K562 (cell line): ENCODE measurements around the gene OGDH. TPM values are rescaled to one million over a fixed set of nuclear protein-coding genes. Genes with fewer than 3 reads are reported as not detected.

Experiments used
- ATAC-seq: fragments of 200-7000 bp; cut with Tn5 transposase; 3 replicates; pipeline ENCODE4 v1.9.1; 2020; ENCODE audit warnings: moderate library complexity
- BruUV-seq: library from RNA; stranded (reverse); fragments of 400-500 nt; replicated peaks from 2 replicates; lab custom pipeline; 2021; lab: Mats Ljungman, UMichigan
- CTCF ChIA-PET: fragments of 300-600 bp; formaldehyde crosslinking; extraction: SDS; loops from one replicate; lab custom pipeline; 2021; ENCODE audit warnings: low intra/inter-chr PET ratio; lab: Yijun Ruan, JAX
- POLR2A ChIA-PET: fragments of 300-600, 350-650 bp; sonication (Branson Sonifier 250); formaldehyde crosslinking; extraction: SDS; loops from one replicate; lab custom pipeline; 2021; ENCODE audit warnings: antibody characterized with exemption, inconsistent platforms; lab: Yijun Ruan, JAX
- DNase-seq, 4 experiments: peaks; one replicate each; pipeline versions ENCODE4 v3.0.0 to v3.0.0-alpha.2; 2011 to 2018; ENCODE audit warnings: low spot score in 3 of 4, mixed read lengths in 3 of 4; ENCODE audit errors: extremely low read depth in 1 of 4
- FAIRE-seq: peaks from 2 replicates; lab custom pipeline; 2011; peaks lifted over from hg19 to GRCh38; lab: Jason Lieb, UNC
- H2AFZ ChIP-seq: 2 replicates; pipeline ENCODE4 v1.6.0; 2011; ENCODE audit warnings: low read depth, low read length, control low read depth, inconsistent platforms
- H3K27ac ChIP-seq: fragments of 200-600 bp; 3 replicates; pipeline ENCODE4 v1.8.0; 2011; ENCODE audit warnings: low read depth, mild to moderate bottlenecking, control low read depth, inconsistent platforms, low read length, moderate library complexity, mixed read lengths; ENCODE audit errors: extremely low read depth
- H3K27me3 ChIP-seq, 2 experiments: fragments of 300-600 bp in 1 of 2; 2 replicates in 1 of 2; 3 replicates in 1 of 2; pipeline versions ENCODE4 v1.6.0 to v1.8.0; 2011; ENCODE audit warnings: inconsistent platforms in 2 of 2, low read length in 2 of 2, mild to moderate bottlenecking in 1 of 2, mixed read lengths in 1 of 2, moderate library complexity in 1 of 2; ENCODE audit not compliant: control insufficient read depth in 2 of 2, insufficient read depth in 2 of 2
- H3K36me3 ChIP-seq: fragments of 300-600 bp; 3 replicates; pipeline ENCODE4 v1.8.0; 2011; ENCODE audit warnings: mild to moderate bottlenecking, low read length, inconsistent platforms; ENCODE audit not compliant: control insufficient read depth, insufficient read depth
- H3K4me1 ChIP-seq, 2 experiments: fragments of 200-600 bp in 1 of 2; replicated peaks in 1 of 2; 2 replicates in 1 of 2; 3 replicates in 1 of 2; pipeline versions ENCODE4 v1.5.1 to v1.8.0; 2011; ENCODE audit warnings: inconsistent platforms in 2 of 2, low read length in 2 of 2, mild to moderate bottlenecking in 1 of 2, mixed read lengths in 1 of 2, moderate library complexity in 1 of 2; ENCODE audit not compliant: control insufficient read depth in 2 of 2, insufficient read depth in 2 of 2
- H3K4me2 ChIP-seq: 2 replicates; pipeline ENCODE4 v1.6.1; 2011; ENCODE audit warnings: low read length, control low read depth, inconsistent platforms, mixed read lengths; ENCODE audit not compliant: insufficient read depth
- H3K4me3 ChIP-seq: fragments of 200-600 bp; sonication (generic), shearing (Covaris generic); 2 replicates; pipeline ENCODE4 v1.5.1; 2016; ENCODE audit warnings: control low read depth, inconsistent platforms
- H3K79me2 ChIP-seq: fragments of 200-600 bp; 3 replicates; pipeline ENCODE4 v1.8.0; 2011; ENCODE audit warnings: low read length, inconsistent platforms; ENCODE audit not compliant: control insufficient read depth, insufficient read depth
- H3K9ac ChIP-seq, 2 experiments: 2 replicates each; pipeline versions ENCODE4 v1.6.0 to v1.6.1; 2011; ENCODE audit warnings: low read depth in 2 of 2, low read length in 2 of 2, control low read depth in 1 of 2, inconsistent platforms in 1 of 2, mild to moderate bottlenecking in 1 of 2, mixed read lengths in 1 of 2; ENCODE audit not compliant: insufficient read depth in 1 of 2
- H3K9me1 ChIP-seq: one replicate; pipeline ENCODE4 v1.6.0; 2011; ENCODE audit warnings: inconsistent platforms, mild to moderate bottlenecking, low read length, moderate library complexity; ENCODE audit not compliant: control insufficient read depth, insufficient read depth
- H3K9me3 ChIP-seq: replicated peaks from 2 replicates; pipeline ENCODE4 v1.5.1; 2011; ENCODE audit warnings: low read depth, low read length, inconsistent platforms; ENCODE audit not compliant: control insufficient read depth, insufficient read depth
- H4K20me1 ChIP-seq: replicated peaks from 2 replicates; pipeline ENCODE4 v1.6.1; 2011; ENCODE audit warnings: low read length, inconsistent platforms, mixed read lengths; ENCODE audit not compliant: control insufficient read depth, insufficient read depth
- CAMTA2 ChIP-seq: fragments of 250-450 bp; sonication (Bioruptor Pico); conservative IDR thresholded peaks from 2 replicates; pipeline ENCODE4 v1.5.1; 2022
- E2F3 ChIP-seq: fragments of 250-450 bp; sonication (Bioruptor Pico); IDR thresholded peaks from 2 replicates; pipeline ENCODE4 v1.4.0; 2020; ENCODE audit warnings: mild to moderate bottlenecking
- ETV1 ChIP-seq: fragments of 450-650 bp; conservative IDR thresholded peaks from 2 replicates; pipeline ENCODE4 v1.6.1; 2016; ENCODE audit warnings: missing genetic modification characterization, control low read depth, low read depth, missing compliant biosample characterization
- FOXA1 ChIP-seq: fragments of 450-650 bp; IDR thresholded peaks from 2 replicates; pipeline ENCODE4 v1.6.1; 2016; ENCODE audit warnings: mild to moderate bottlenecking, borderline replicate concordance
- GATAD2A ChIP-seq: fragments of 450-650 bp; IDR thresholded peaks from 2 replicates; pipeline ENCODE4 v1.6.1; 2017
- MEIS2 ChIP-seq: fragments of 450-650 bp; IDR thresholded peaks from 2 replicates; pipeline ENCODE4 v1.6.1; 2014; ENCODE audit warnings: mild to moderate bottlenecking; ENCODE audit not compliant: partially characterized antibody
- PTRF ChIP-seq: fragments of 450-650 bp; IDR thresholded peaks from 2 replicates; pipeline ENCODE4 v1.6.1; 2016; ENCODE audit warnings: mild to moderate bottlenecking, missing genetic modification characterization, missing compliant biosample characterization
- ZC3H11A ChIP-seq: IDR thresholded peaks from 2 replicates; pipeline ENCODE4 v1.6.1; 2012; ENCODE audit warnings: low read depth, low read length, improper control_type of control experiment
- ZNF551 ChIP-seq: fragments of 250-450 bp; sonication (Bioruptor Pico); IDR thresholded peaks from 2 replicates; pipeline ENCODE4 v1.5.0; 2021; ENCODE audit warnings: mild to moderate bottlenecking, moderate library complexity
- ZNF644 ChIP-seq: fragments of 200-800 bp; sonication (Bioruptor generic); IDR thresholded peaks from 2 replicates; pipeline ENCODE4 v1.6.1; 2016; ENCODE audit warnings: low read depth, missing genetic modification characterization, missing compliant biosample characterization
- WGBS: fragments of 100-300 bp; shearing (Covaris generic); methylation state at CpG from one replicate; pipeline ENCODE4 v1.1.6; 2016; ENCODE audit warnings: low coverage, mixed read lengths; ENCODE audit not compliant: insufficient coverage; ENCODE audit errors: missing lambda C conversion rate; 5-methylcytosine and 5-hydroxymethylcytosine counted together
- in situ Hi-C: fragments of 300-500 bp; cut with MboI; formaldehyde crosslinking; loops from 4 replicates; pipeline ENCODE4 v1.15.0; 2018; ENCODE audit warnings: inconsistent platforms, mixed read lengths
- intact Hi-C: fragments of 100-400 bp; cut with micrococcal nuclease; formaldehyde crosslinking; loops from 2 replicates; pipeline ENCODE4 v1.14.2; 2022
- polyA plus RNA-seq, 8 experiments: library from polyadenylated mRNA; depleted of rRNA in 4 of 8; stranded (reverse) in 5 of 8; unstranded in 3 of 8; fragments of >200 nt; fragmentation: Nextera tagmentation in 2 of 8; fragmentation: Illumina TruSeq in 1 of 8; extraction: Ambion mirVana in 2 of 8; extraction: Trizol in 1 of 8; gene quantifications; 2 replicates each; pipeline versions ENCODE4 v1.2.1 to v1.2.3, GENCODE V29; 2011 to 2014; ENCODE audit warnings: inconsistent platforms in 1 of 8, missing spikeins in 1 of 8
- total RNA-seq, 7 experiments: library from RNA; depleted of rRNA in 6 of 7; stranded (reverse); fragments of >200 nt in 6 of 7; fragmentation: Illumina TruSeq in 2 of 7; extraction: Trizol in 2 of 7; gene quantifications; 2 replicates each; pipeline versions ENCODE4 v1.2.1 to v1.2.3, GENCODE V29; 2011 to 2021; ENCODE audit warnings: low replicate concordance in 1 of 7

Gene OGDH
- total and polyA plus RNA-seq, 9 of the 15 experiments (the other 6 are each of a cell fraction or from before 2014, with no cell fraction given) = 3.1 to 80.3 (median 23.5) TPM

- no peak for TF ChIP-seq PTRF (tag)
- Histone ChIP-seq H3K27me3 (no peaks in the 10 kb centered on the region), H3K9ac (no peak overlapping the region), H3K9me1 (no peaks in the 10 kb centered on the region), H3K36me3 (peaks cover 45% of the 10 kb centered on the region), H2AFZ (no peak overlapping the region), H3K4me3 (no peak overlapping the region), H3K4me2 (no peak overlapping the region), H3K79me2 (peaks cover 88% of the 10 kb centered on the region), H3K9me3 (no peaks in the 10 kb centered on the region), H4K20me1 (peaks cover 7% of the 10 kb centered on the region), H3K27ac (no peak overlapping the region), H3K4me1 (peaks cover 0 to 22% of the 10 kb centered on the region in 2 experiments; a peak in 3 of 5 replicates)
- WGBS = 80% methylated on average over 5 of the region's 5 CpGs
- no TSS peak for BruUV-seq
- intact Hi-C loops (no loop called here), in situ Hi-C loops (no loop called here)
- ATAC-seq (no peak), FAIRE-seq (no peak), DNase-seq (no peak)
- ChIA-PET CTCF (no interaction called here), POLR2A (interaction anchor here (0.7 to 1.2 kb wide), 3 partner anchors 9 to 13 kb away, joined by 3 to 4 read pairs (median 3); no protein-coding TSS in a partner anchor)
These were observed 15.3 kb downstream of the OGDH start for GRCh38 chr7:44621750-44622103.

DNA sequence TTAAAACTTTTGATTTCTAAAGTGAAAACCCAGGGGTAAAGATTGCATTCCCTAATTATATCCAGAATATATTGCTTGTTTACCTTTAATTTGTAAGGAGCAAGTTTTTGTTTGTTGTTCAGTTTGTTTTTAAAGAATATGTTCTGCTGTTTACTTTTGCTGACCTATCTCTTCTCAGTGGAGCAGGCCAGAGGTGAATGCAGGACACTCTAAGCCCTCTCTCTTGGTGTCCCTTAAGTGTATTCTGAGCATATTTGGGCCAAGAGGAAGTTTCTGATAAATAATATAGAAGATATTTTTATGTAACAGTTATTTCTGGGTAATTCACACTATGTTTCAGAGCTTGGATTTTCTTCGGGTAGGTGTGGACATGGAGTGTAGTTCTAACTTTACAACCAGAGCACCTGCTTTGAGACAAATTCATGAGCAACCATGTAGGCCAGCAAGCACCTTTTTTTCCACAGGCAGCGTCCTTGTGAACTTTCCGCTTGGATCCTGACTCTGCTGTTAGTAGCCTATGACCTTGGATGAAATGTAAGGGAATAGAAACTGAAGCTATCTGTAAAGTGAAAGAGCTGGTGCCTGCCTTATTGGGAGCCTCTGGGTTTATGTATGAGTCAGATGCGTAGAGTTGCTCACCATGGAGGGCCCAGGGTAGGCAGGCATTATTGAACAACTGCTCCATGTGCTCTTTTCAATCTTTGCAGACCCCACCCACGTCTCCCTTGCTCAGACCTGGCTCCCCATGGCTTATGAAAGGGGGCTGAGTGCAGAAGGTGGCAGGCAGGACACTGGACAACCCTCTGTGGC is 16.1 kb downstream of the OGDH start:
- Histone ChIP-seq H3K4me1 (peaks cover 0 to 16% of the 10 kb centered on the region in 2 experiments; a peak in 3 of 5 replicates), H3K9me1 (no peaks in the 10 kb centered on the region), H3K27ac (no peak overlapping the region; the same call in 2 of the 3 replicates), H4K20me1 (peaks cover 7% of the 10 kb centered on the region), H3K79me2 (peaks cover 79% of the 10 kb centered on the region), H3K9ac (peak overlapping the region in 1 of 2 experiments; percentile 48; a peak in 1 of 4 replicates), H3K9me3 (no peaks in the 10 kb centered on the region), H3K4me2 (no peak overlapping the region), H3K4me3 (no peak overlapping the region), H2AFZ (no peak overlapping the region), H3K36me3 (peaks cover 46% of the 10 kb centered on the region), H3K27me3 (no peaks in the 10 kb centered on the region)
- intact Hi-C loops (no loop called here), in situ Hi-C loops (no loop called here)
- DNase-seq = no peak
- ChIA-PET POLR2A (interaction anchor here (0.7 to 1.0 kb wide), 2 partner anchors 11 to 16 kb away, joined by 3 to 4 read pairs; partner anchors contain the start of gene OGDH), CTCF (no interaction called here)
- peak; percentile 26; the same call in 2 of the 3 replicates for ATAC-seq
- no peak for TF ChIP-seq ZNF644 (tag)
- no peak for TF ChIP-seq GATAD2A
- TF ChIP-seq ETV1 (tag) = no peak
- TF ChIP-seq CAMTA2 = no peak
- TF ChIP-seq E2F3 (CRISPR knock-in tag) = no peak
- TF ChIP-seq MEIS2 = no peak
- TF ChIP-seq FOXA1 = no peak
- no peak for TF ChIP-seq ZC3H11A
- TF ChIP-seq ZNF551 = no peak
- BruUV-seq = no TSS peak
- WGBS = 85% methylated on average over 5 of the region's 5 CpGs
- FAIRE-seq = no peak
